Fibroblast of skin of back (primary cell): ENCODE results near the gene ACADS.
A peak's percentile ranks its signal among the peaks of the same experiment; 100 is the strongest.
"Not testable (repeated sequence)": the region's sequence is repeated elsewhere in the genome, so short reads cannot be mapped to it uniquely, and the experiment has no call there.

ENCODE experiments used
- DNase-seq: peaks from one replicate; pipeline ENCODE4 v3.0.0-alpha.2; 2013

ACADS gene

DNA sequence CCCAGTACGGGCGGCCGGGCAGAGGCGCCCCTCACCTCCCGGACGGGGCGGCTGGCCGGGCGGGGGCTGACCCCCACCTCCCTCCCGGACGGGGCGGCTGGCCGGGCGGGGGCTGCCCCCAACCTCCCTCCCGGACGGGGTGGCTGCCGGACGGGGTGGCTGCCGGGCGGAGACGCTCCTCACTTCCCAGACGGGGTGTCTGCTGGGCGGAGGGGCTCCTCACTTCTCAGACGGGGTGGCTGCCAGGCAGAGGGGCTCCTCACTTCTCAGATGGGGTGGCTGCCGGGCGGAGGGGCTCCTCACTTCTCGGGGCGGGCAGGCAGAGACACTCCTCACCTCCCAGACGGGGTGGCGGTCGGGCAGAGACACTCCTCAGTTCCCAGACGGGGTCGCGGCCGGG, 6.6 kb downstream of the ACADS start:
- not testable (repeated sequence) for DNase-seq

DNA sequence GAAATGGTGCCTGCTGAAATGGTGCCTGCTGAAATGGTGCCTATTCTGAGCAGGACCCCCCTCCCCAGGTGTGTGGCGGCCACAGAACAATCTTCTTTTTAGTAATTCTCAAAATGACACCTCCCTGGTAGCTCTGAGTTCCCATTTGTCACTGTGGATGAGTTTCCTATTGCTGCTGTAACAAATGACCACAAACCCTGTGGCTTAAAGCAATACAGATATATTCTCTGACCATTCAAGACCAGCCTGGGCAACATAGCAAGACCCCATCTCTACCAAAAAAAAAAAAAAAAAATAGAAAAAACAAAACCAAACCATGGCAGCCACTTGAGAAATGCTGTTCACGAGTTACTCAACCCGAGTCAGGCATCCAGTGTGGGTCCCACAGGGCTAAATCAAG, 7.9 kb downstream of the ACADS start:
- DNase-seq, result no peak

DNA sequence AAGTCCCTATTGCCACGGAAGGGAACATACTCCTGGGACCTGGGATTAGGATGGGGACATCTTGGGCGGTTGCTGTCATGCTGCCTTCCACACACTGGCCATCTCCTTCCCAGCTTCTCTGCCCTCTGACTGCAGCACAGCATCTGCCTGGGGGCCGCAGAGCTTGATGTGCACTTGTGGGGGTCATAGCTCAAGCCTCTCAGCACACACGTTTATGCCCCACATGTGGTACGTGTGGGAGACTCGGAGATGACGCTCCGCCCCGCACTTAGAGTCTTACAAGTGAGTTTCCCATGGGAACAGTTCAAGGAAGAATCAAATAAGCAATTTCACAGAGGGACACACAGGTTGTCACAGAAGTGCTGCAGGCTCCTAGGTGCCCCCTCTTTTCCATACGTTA, 8.6 kb downstream of the ACADS start:
- no peak for DNase-seq

DNA sequence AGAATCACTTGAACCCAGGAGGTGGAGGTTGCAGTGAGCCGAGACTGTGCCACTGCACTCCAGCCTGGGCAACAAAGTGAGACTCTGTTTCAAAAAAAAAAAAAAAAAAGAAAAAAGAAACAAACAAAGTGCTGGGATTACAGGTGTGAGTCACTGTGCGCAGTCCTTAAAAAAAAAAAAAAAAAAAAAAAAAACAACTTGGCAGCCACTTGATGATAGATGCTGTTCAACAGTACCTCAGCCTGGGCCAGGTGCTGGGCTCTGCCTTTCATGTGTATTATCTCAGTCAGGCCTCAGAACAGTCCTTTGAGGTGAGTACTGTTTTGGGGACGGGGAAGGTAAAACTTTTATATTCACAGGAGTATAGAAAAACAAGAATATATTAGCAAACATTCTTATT, 9.6 kb downstream of the ACADS start:
- DNase-seq, result no peak

DNA sequence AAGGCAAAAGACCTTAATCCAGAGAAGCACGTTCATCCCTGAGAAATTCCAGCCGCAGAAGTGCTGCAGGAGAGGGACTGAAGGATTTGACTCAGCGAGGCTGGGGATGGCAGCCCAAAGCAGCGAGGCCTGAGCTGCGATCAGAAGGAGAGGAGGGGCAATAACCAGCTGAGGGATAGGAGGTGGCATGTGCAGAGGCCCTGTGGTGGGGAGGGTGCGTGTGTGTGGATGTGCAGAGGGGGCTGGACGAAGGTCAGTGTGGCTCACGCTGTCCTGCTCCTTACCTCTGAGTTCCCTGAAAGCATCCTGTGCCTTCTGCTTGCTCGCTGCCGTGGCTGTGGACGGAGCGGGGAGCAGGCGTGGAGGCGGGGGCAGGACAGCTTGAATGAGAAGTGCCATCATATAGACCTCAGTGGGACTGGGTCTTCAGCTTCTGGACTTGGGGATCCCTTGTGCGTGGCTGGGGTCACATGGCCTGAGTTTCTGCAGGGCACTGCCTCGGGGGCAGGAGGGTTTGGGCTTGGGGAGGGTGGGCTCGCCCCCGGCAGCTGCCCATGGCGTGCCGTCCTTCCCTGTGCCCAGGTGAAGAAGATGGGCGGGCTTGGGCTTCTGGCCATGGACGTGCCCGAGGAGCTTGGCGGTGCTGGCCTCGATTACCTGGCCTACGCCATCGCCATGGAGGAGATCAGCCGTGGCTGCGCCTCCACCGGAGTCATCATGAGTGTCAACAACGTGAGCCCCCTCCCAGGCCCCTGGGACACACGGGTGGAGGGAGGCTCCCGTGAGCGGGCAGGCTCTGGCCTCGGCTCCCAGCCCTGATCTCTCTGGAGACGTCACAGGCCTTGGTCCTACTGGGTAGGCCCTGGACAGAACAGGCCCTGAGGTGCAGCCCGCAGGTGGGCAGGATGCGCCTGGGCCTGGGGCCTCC, 11.0 kb downstream of the ACADS start:
- no peak for DNase-seq

DNA sequence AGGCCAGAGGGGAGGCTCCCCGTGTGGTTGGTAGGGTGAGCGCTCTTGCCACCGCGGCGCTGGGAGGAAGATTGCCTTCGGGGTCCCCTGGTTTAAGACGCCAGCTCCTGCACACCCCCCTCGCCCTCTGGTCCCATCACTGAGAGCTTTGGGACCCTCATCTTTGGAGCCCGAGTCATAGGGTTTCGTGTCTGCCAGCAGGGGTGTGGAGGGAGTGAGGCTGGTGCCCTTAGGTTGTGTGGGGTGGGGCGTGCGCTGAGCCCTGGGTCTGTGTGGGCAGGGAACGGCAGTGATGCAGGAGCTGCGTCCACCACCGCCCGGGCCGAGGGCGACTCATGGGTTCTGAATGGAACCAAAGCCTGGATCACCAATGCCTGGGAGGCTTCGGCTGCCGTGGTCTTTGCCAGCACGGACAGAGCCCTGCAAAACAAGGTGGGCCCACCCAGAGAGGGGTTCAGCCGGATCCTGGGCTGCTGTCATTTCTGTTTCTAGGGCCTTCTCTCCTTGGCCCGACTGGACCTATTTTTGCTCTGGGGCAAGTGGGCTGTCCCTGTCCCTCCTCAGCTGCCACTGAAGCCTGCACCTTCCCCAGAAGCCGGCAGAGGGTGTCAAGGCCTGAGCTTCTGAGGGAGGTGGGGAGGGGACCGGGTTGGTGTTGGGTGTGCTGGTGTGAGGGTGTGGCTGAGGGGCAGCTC, 12.1 kb downstream of the ACADS start:
- DNase-seq, result peak; percentile 15

DNA sequence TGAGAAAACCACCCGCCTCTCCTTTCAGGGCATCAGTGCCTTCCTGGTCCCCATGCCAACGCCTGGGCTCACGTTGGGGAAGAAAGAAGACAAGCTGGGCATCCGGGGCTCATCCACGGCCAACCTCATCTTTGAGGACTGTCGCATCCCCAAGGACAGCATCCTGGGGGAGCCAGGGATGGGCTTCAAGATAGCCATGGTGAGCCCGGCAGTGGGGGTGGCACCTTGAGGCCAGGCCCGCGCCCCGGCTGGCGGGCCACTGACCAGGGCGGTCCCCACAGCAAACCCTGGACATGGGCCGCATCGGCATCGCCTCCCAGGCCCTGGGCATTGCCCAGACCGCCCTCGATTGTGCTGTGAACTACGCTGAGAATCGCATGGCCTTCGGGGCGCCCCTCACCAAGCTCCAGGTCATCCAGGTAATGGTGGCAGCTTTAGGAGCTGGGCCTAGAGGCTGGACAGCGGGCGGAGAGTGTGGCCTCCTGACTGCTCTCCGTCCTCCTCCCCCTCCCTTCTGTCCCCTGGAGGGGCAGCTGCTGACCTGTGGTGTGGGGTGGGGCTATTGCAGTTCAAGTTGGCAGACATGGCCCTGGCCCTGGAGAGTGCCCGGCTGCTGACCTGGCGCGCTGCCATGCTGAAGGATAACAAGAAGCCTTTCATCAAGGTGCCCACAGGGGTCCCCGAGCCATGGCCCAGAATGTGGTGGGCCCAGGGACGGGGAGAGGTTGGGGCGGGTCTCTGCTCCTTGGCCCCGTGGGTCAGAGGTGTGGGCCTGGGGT, 12.8 kb downstream of the ACADS start:
- no peak for DNase-seq

DNA sequence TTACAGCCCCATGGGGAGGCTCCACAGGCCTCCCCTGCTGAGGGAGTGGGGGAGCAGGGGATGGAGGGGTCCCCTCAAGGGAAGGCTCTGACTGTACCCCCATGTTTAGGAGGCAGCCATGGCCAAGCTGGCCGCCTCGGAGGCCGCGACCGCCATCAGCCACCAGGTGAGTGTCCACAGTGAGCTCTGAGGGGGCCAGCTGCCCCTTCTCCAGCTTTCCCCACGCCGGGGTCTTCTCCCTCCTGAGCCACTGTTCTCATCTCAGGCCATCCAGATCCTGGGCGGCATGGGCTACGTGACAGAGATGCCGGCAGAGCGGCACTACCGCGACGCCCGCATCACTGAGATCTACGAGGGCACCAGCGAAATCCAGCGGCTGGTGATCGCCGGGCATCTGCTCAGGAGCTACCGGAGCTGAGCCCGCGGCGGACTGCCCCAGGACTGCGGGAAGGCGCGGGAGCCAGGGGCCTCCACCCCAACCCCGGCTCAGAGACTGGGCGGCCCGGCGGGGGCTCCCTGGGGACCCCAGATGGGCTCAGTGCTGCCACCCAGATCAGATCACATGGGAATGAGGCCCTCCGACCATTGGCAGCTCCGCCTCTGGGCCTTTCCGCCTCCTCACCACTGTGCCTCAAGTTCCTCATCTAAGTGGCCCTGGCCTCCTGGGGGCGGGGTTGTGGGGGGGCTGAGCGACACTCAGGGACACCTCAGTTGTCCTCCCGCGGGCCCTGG, 13.6 kb downstream of the ACADS start:
- no peak for DNase-seq

DNA sequence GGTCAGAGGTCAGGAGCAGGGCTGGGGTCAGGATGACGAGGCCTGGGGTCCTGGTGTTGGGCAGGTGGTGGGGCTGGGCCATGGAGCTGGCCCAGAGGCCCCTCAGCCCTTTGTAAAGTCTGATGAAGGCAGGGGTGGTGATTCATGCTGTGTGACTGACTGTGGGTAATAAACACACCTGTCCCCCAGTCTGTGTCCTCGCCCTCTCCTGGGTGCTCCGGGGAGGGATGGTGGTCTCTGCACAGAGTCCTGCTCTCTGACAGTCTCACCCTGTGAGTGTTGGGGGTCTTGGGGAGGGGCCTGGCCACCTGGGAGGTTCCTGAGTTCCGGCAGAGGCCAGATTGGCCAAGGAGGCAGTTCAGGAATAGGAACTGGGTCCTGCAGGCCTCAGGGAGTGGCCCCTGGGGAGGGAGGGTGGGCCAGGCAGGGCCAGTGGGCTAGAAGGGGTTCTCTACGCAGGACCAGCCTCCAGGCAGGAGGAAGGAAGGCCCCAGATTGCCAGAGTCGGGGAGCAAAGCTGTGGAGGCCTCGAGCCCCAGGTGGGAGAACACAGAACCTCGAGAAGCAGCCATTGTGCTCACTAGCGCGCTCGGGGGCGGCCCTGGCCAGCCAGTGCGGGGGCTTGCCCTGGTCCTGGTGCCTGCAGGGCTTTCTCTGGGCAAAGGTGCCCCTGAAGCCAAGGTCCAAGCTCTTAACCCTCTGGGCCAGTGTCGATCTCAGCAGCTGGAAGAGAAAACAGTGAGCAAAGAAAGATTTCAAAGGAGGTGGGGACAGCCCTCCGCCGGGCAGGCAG, 14.4 kb downstream of the ACADS start:
- no peak for DNase-seq

DNA sequence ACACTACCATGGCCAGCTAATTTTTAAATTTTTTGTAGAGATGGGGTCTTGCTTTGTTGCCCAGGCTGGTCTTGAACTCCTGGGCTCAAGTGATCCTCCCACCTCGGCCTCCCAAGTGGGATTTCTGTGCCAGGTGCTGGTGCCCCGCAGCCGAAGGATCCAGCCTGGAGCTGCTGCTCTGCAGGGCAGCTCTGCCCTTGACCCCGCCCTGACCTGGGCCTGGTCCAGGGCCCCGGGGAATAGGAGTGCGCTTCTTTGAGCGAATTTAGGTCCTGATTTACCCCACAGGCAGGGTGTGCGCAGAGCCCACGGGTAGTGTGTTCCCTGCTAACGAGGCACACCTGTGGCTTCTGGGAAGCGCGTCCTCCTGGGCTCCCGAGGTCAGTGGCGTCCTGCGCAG, 15.2 kb downstream of the ACADS start:
- no peak for DNase-seq

DNA sequence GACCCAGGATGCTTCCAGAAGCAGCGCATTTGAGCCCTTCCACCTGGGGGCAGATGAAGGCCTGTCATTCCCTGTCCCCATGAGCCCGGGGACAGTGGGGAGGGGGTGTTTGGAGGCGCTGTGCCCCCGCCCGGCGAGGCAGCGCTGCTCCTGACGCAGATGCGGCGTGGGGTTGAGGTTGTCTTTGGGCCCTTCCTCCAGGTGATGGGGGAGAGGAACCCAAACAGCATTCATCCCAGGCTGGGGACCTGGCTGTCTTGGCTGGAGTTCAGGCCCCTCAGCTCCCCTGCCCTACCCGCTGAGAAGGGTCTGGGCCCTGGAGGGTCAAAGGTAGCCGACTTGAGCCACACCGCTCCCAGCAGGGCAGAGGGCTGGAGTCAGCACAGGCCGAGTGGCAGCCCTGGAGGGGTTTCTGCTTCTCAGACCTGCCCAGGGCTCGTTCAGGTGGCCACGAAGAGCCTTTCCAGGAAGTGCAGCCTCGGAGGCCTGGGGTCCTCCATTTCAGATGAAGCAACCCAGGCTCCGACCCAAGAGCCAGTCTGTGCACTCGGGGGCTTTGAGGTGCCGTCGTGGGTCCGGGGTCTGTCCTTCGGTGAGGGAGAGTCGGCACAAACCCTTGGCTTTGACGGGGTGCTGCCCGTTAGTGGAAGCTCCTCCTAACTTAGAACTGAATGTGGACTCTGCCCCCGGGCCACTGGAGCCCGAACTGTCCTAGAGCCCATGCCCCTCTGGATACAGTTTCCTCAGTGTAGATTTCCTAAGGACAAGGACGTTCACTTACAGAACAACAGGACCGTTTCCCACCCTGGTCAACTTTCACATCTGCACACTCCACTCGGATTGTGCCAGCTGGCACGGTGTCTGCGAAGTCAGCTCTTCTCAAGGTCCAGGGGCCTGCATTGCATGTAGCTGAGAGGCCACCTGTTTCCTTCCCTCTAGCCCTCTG, 16.1 kb downstream of the ACADS start:
- no peak for DNase-seq

DNA sequence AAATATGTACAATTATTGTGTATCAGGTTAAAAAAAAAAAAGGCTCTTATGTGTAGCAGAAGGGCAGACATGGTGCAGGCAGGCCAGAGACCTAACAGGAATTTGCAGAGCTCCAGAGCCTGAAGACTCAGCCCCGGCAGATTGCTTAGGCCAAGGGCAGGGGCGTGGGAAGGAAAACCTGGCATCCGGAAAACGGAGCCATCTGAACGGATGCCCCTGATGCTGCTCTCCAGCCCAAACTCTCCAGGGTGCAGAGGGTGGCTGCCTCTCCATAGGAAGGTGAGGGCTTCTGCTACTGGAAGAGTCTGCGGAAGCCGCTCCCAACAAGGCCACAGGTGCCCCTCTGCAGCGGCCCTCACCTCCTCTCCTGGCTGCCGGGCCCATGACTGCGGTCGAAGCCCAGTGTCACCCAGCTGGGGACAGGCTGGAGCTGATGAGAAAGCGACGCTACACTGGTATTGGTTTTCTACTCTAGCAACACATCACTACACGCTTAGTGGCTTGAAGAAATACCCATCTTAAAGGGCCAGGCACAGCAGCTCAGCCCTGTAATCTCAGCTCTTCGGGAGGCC, 19.4 kb downstream of the ACADS start:
- no peak for DNase-seq

DNA sequence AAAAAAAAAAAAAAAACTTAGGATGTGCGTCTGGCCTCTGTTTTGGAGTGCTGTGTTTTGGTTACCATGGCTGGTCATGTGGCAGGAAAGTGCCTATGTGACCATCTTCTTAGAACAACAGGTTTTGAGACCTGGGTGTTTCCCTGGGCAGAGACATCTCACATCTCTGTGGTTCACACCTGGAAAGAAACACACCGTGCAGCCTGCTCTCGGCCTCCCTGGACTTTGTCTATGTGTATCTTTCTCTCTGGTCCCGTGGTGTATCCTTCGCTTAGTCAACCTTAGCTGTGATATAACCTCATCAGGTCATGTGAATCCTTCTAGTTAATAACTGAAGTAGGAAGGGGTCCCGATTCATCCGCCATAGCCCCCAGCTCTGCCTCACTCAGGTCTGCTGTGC, 22.6 kb downstream of the ACADS start:
- DNase-seq, result no peak

DNA sequence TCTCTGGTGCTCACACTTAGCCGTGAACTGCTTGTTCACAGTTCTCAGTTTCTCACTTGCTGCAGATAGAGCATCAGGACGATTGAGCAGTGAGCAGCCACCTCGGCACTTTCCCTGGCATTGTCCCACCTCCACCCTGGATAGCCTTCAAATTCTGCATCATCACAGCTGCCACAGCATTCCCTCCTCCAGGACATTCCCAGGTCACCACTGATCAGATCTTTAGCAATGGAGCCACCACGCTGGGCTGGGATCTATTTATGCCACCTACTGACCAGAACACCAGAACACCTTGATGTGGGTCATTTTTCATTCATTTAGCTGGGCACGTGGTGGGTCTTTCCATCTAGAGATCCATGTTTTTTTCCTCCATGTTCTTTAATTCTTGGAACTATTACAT, 23.6 kb downstream of the ACADS start:
- no peak for DNase-seq

DNA sequence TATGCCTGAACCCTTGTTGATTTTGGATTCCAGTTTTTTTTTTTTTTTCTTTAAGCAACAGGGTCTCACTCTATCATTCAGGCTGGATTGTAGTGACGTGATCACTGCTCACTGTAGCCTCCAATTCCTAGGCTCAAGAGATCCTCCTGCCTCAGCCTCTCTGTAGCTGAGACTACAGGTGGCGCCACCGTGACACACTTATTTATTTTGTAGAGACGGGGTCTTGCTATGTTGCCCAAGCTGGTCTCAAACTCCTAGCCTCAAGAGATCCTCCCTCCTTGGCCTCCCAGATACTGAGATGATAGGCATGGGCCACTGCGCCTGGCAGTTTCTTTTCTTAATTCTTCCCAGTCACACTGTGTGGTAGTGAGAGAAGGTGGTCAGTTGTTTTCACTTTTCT, 25.2 kb downstream of the ACADS start:
- DNase-seq, result no peak

DNA sequence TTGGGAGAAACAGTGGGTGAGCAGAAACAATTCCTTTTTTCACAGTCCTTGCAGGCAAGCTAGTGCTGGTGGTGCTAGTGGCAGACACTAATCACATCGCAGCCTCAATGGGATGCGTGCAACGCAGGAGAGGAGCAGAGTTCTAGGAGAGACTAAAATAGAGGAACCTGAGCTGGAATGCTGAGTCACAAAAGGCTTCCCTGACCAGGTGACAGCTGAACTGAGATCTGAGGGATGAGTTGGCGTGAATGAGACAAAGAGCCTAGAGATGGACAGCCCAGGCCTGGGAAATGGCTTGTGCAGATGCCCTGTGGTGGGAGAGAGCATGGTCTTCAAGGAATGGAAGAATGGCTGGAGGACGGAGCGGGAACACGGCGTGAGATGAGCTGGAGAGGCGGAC, 25.8 kb downstream of the ACADS start:
- no peak for DNase-seq

DNA sequence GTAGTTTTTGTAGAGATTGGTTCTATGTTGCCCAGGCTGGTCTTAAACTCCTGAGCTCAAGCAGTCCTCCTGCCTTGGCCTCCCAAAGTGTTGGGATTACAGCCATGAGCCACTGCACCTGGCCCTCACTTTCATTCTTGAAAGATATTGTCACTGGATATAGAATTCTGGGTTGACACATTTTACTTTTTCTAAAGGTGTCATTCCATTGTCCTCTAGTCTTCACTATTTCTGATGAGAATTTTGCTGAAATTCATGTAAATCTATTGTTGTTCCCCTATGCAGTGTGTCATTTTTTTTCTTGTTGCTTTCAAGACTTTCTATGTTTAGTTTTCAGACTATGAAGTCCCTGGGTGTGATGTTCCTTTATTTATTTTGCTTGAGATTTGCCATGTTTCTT, 29.2 kb downstream of the ACADS start:
- DNase-seq, result no peak

DNA sequence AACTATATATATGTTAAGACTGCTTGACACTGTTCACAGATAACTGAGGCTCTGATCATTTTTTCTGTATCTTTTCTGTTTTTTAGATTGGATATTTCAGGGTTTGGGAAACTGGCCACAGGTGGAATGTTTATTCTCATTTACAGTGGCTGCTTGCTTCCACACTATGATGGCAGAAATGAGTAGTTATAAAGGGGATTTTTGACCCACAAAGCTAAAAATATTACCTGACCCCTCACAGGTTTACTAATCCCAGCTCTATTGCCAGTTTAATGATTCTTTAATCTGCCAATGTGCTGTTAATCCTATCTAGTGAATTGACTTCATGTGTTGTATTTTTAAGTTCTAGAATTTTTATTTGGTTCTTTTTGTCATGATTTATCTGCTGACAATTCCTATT, 29.6 kb downstream of the ACADS start:
- no peak for DNase-seq

DNA sequence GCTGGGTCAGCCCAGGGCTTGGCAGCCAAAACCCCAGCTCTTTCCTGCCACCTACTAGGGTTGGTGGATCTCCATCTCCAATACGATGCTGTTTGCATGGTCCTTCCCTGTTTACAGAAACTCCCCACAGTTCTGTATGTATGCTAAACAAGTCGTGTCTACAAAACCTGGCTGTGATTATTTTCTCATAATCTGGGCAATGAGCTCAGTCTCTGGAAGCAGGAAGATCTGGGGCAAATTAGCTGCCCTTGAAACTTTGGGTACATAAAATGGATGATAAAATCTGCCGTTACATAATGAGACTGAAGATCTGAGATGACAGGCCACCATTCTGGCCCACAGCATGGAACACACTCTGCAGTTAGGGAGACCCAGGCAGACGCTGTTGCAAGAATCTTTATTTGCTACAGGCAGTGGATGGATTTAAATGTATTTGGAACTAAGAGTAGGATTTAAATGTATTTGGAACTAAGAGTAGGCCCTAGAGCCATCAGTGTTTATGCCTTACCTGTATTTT, 31.7 kb downstream of the ACADS start:
- no peak for DNase-seq

DNA sequence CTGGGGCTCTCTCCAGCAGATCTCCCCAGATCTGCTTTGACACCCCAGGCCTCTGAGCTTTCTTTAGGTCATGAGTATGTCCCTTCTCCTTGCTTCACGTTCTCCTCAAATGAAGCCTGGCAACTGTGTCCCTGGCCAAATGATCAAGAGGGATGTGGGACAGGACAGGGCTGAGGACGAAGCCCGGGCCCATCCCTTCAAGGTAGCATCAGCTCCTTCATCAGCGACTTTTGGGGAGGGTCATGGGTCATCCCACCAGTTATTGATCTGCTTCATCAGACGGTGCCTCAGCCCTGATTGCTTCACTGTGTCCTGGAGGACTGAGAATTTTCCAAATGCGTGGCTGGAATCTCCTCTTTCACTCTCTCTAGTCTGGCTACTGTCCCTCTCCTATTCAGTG, 32.3 kb downstream of the ACADS start:
- DNase-seq, result no peak
